NCI-H446 (cell line): Measurements from ENCODE around the gene ARHGEF4.

Experiments
- DNase-seq, 2 experiments: peaks; one replicate each; lab custom pipeline; 2025; lab: John Stamatoyannopoulos, UW

Gene ARHGEF4

GRCh38 chr2:131037398-131038257, 200.9 kb downstream of the ARHGEF4 start:
- no peak for DNase-seq

GRCh38 chr2:131038258-131039100, 201.8 kb downstream of the ARHGEF4 start:
- no peak for DNase-seq

- no peak for DNase-seq
These were observed 202.4 kb downstream of the ARHGEF4 start for GRCh38 chr2:131039101-131039440.

- DNase-seq, result no peak
These were observed 202.8 kb downstream of the ARHGEF4 start for GRCh38 chr2:131039535-131039907.

GRCh38 chr2:131039908-131040660, 203.4 kb downstream of the ARHGEF4 start:
- no peak for DNase-seq

- no peak for DNase-seq
These were observed 204.1 kb downstream of the ARHGEF4 start for GRCh38 chr2:131040661-131041401.

GRCh38 chr2:131041402-131042147, 204.9 kb downstream of the ARHGEF4 start:
- DNase-seq, result no peak

GRCh38 chr2:131042148-131042775, 205.5 kb downstream of the ARHGEF4 start:
- no peak for DNase-seq

GRCh38 chr2:131043199-131044074, 206.7 kb downstream of the ARHGEF4 start:
- DNase-seq, result no peak

- DNase-seq, result no peak
These were observed 207.5 kb downstream of the ARHGEF4 start for GRCh38 chr2:131044075-131044756.

- DNase-seq, result no peak
These were observed 208.0 kb downstream of the ARHGEF4 start for GRCh38 chr2:131044757-131045150.

GRCh38 chr2:131045286-131046027, 208.7 kb downstream of the ARHGEF4 start:
- no peak for DNase-seq

GRCh38 chr2:131046028-131046917, 209.6 kb downstream of the ARHGEF4 start:
- no peak for DNase-seq

GRCh38 chr2:131046918-131047652, 210.4 kb downstream of the ARHGEF4 start:
- DNase-seq, result no peak

- DNase-seq, result no peak
These were observed 211.3 kb downstream of the ARHGEF4 start for GRCh38 chr2:131047920-131048560.

- no peak for DNase-seq
These were observed 211.9 kb downstream of the ARHGEF4 start for GRCh38 chr2:131048641-131049040.
